Right atrium auricular region (tissue), 2 donors: ENCODE data around the gene ERCC3. TPM values are rescaled to one million over a fixed set of nuclear protein-coding genes. Genes with fewer than 3 reads are reported as not detected.

Experiments
- DNase-seq: peaks from one replicate; pipeline ENCODE4 v3.0.0-alpha.2; 2019; ENCODE audit warnings: low spot score
- H3K27ac ChIP-seq, 2 donors: fragments of 200-600 bp; sonication (generic); 1 replicate in 1 of 2; 2 replicates in 1 of 2; pipeline ENCODE4 v1.5.1; 2016 to 2019
- H3K27me3 ChIP-seq, 2 donors: fragments of 200-600 bp; sonication (generic); one replicate each; pipeline versions ENCODE4 v1.5.1 to v1.6.0; 2017 to 2019
- H3K36me3 ChIP-seq: fragments of 200-600 bp; sonication (generic); one replicate; pipeline ENCODE4 v1.5.1; 2016
- H3K4me1 ChIP-seq, 2 donors: fragments of 200-600 bp; sonication (generic); one replicate each; pipeline versions ENCODE4 v1.5.1 to v1.6.0; 2017 to 2019
- H3K4me3 ChIP-seq, 2 donors: fragments of 200-600 bp; sonication (generic); 1 replicate in 1 of 2; 2 replicates in 1 of 2; pipeline ENCODE4 v1.5.1; 2017 to 2019; ENCODE audit warnings: mild to moderate bottlenecking in 1 of 2, moderate library complexity in 1 of 2
- H3K9me3 ChIP-seq, 2 donors: fragments of 200-600 bp; sonication (generic); one replicate each; pipeline ENCODE4 v1.5.1; 2019
- total RNA-seq, 2 donors: library from RNA; depleted of rRNA; stranded (reverse); fragments of >200 nt; gene quantifications; one replicate each; pipeline ENCODE4 v1.1.0, GENCODE V29; 2016
- TF ChIP-seq, protein P1 (sequence below), 2 donors: fragments of 200-600 bp; sonication (generic); IDR thresholded peaks; one replicate each; pipeline ENCODE4 v1.5.1; 2019; ENCODE audit warnings: antibody characterized with exemption in 2 of 2

Gene ERCC3
- total RNA-seq, 2 donors from 2014 or later = 13.9 to 15.8 TPM

DNA sequence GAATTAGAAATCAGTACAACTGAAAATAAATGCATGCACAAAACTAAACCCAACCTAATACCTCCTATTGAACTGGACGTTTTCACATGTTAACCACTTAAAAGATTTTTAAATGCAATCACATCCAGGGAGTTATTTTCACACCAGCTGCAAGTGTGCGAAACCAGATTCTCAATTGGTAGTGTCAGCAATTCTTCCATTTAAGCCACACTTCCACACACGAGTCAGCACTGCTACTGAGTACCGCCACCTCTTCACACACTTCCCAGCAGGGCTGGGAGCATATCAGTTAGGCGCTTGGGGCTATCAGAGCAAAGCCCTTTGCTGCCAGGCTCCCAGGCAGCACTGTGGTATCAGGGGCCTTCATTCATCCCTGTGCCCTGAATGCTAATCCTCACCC is 14.2 kb downstream of the ERCC3 start:
- Histone ChIP-seq H3K4me1 (no peaks in the 10 kb centered on the region), H3K27me3 (no peaks in the 10 kb centered on the region), H3K9me3 (no peaks in the 10 kb centered on the region), H3K27ac (no peak overlapping the region), H3K36me3 (peaks cover 90% of the 10 kb centered on the region), H3K4me3 (no peak overlapping the region)
- DNase-seq = no peak
- TF ChIP-seq, protein P1, sequence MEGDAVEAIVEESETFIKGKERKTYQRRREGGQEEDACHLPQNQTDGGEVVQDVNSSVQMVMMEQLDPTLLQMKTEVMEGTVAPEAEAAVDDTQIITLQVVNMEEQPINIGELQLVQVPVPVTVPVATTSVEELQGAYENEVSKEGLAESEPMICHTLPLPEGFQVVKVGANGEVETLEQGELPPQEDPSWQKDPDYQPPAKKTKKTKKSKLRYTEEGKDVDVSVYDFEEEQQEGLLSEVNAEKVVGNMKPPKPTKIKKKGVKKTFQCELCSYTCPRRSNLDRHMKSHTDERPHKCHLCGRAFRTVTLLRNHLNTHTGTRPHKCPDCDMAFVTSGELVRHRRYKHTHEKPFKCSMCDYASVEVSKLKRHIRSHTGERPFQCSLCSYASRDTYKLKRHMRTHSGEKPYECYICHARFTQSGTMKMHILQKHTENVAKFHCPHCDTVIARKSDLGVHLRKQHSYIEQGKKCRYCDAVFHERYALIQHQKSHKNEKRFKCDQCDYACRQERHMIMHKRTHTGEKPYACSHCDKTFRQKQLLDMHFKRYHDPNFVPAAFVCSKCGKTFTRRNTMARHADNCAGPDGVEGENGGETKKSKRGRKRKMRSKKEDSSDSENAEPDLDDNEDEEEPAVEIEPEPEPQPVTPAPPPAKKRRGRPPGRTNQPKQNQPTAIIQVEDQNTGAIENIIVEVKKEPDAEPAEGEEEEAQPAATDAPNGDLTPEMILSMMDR (IDR thresholded peaks at IDR 0.05) = no peak

DNA sequence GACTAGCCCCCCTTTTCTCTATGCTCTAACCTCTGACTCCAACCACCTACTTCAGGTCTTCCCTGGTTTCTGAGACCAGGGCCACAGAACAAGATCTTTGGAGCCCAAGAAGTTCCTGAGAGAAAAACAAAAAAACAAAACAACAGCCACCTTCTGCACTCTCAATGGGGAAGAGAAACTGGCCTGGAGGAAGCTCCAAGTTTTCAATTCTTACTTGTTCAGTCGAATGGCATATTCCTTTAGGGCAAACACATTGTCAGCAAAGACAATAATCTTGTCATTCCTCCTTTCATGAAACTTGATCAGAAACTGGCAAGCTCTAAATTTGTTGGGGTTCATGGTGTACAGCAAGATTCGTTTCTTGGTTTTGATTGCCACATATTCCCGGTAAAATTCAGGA is 15.0 kb downstream of the ERCC3 start:
- Histone ChIP-seq H3K4me1 (no peaks in the 10 kb centered on the region), H3K9me3 (no peaks in the 10 kb centered on the region), H3K27ac (no peak overlapping the region), H3K4me3 (no peak overlapping the region), H3K36me3 (peaks cover 83% of the 10 kb centered on the region), H3K27me3 (no peaks in the 10 kb centered on the region)
- DNase-seq = peak; percentile 28
- TF ChIP-seq, protein P1 (IDR thresholded peaks at IDR 0.05) = no peak

DNA sequence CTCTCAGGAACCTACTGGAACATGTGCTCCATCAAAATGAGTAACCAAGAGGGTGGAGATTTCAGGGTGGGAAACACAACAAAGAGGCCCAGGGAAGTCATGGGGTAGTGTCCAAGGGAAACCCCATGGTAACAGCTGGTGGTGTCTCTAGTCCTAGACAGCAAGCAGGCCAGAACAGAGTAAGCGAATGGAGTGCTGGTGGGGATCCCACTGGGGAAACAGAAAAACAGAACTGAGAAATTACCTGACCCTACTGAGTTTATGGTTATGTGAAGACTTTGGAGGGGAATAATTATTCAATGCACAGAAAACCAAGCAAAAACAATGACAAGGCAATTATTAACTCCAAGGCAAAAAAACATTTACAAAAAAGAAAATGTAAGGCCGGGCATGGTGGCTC is 16.9 kb downstream of the ERCC3 start:
- Histone ChIP-seq H3K36me3 (peaks cover 80% of the 10 kb centered on the region), H3K9me3 (no peaks in the 10 kb centered on the region), H3K27me3 (no peaks in the 10 kb centered on the region), H3K4me1 (no peaks in the 10 kb centered on the region), H3K4me3 (no peak overlapping the region), H3K27ac (no peak overlapping the region)
- TF ChIP-seq, protein P1 (IDR thresholded peaks at IDR 0.05) = no peak
- peak; percentile 13 for DNase-seq

DNA sequence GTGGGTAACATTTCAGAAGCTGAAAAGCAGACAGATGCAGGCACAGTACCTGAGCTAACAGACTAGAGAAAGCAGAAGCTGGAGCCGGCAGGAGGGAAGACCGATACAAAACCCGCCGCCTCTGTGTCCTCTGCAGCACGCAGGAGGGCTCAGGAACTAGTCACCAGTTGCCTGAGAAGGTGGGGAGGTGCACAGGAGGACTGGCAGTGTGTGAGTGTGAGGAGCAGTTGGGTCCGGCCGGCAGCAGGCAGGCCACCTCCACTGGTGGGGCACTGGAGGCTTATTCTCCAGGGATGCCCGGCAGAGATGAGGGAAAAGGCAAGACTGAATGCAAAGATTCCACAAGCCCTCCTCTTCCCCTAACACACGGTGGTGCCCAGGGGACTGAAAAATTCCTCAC is 18.2 kb downstream of the ERCC3 start:
- Histone ChIP-seq H3K36me3 (peaks cover 87% of the 10 kb centered on the region), H3K4me3 (no peak overlapping the region), H3K27me3 (no peaks in the 10 kb centered on the region), H3K27ac (no peak overlapping the region), H3K4me1 (no peaks in the 10 kb centered on the region), H3K9me3 (no peaks in the 10 kb centered on the region)
- peak; percentile 38 for DNase-seq
- TF ChIP-seq, protein P1 (IDR thresholded peaks at IDR 0.05) = no peak

DNA sequence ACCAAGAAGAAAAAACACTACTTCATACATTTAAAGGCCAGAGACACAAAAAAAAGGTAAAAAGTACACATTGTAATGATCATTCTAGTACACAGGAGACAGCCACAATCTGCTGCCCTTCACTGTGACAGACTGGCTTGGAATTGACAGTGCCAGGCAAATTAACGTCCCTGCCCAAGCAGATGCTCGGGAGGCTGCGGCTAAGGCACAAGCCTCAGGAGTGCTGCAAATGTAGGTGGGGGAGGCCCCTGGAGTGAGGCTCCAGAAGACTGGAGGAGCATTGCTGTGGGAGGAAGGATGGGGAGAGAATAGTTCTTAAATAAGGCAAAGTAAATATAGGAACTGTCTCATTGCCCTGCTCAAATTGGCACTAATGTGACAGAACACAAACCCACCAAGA is 18.6 kb downstream of the ERCC3 start:
- Histone ChIP-seq H3K27ac (no peak overlapping the region), H3K4me1 (no peaks in the 10 kb centered on the region), H3K36me3 (peaks cover 87% of the 10 kb centered on the region), H3K9me3 (no peaks in the 10 kb centered on the region), H3K27me3 (no peaks in the 10 kb centered on the region), H3K4me3 (no peak overlapping the region)
- TF ChIP-seq, protein P1 (IDR thresholded peaks at IDR 0.05) = no peak
- DNase-seq = peak; percentile 5

DNA sequence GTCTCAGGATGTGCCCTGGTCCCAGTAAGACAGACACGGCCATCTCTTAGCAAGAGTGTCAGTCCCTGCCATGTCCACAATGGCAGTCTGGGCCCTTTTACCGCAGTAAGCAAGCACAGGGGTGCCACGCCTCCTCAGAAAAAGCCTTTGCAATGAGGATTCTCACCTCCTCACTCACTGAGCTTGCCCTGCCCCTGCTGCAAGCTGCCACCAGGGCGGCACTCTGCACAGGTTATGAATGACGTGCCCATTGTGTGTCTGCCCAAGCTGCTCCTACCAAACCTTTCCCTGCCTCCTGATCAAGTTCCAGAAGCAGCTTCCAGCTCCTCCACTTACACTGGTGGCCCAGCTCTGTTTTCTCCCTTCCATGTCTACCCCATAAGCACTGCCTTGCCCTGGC is 23.3 kb downstream of the ERCC3 start:
- H3K4me3 ChIP-seq = no peak overlapping the region
- TF ChIP-seq, protein P1 (IDR thresholded peaks at IDR 0.05) = no peak
- no peaks in the 10 kb centered on the region for H3K27me3 ChIP-seq
- no peak for DNase-seq
- H3K36me3 ChIP-seq = peaks cover 76% of the 10 kb centered on the region
- H3K4me1 ChIP-seq = no peaks in the 10 kb centered on the region
- no peak overlapping the region for H3K27ac ChIP-seq
- no peaks in the 10 kb centered on the region for H3K9me3 ChIP-seq
